ENCODE results near the gene CSMD2. TPM values are rescaled to one million over a fixed set of nuclear protein-coding genes. Genes with fewer than 3 reads are reported as not detected.

CSMD2 gene
- total and polyA plus RNA-seq, 2 experiments from 2014 or later = 5.3 to 16.6 TPM

- Histone ChIP-seq H3F3A (replicated peaks; ENCODE audit: low read depth) (no peaks in the 10 kb centered on the region), H3K4me2 (no peak overlapping the region), H3K4me3 (no peak overlapping the region), H3K4me1 (ENCODE audit: insufficient read depth) (peaks cover 7% of the 10 kb centered on the region; the same call in 1 of the 2 replicates), H2AFZ (no peak overlapping the region), H4K20me1 (replicated peaks; ENCODE audit: insufficient read depth) (no peaks in the 10 kb centered on the region), H3K27ac (ENCODE audit: low read depth) (no peak overlapping the region), H3K79me2 (replicated peaks; ENCODE audit: insufficient read depth) (no peaks in the 10 kb centered on the region), H3K9me2 (ENCODE audit: insufficient read depth) (no peaks in the 10 kb centered on the region), H3K27me3 (ENCODE audit: insufficient read depth) (0 out of 2 replicates have a peak, but pooled peaks cover 3% of the 10 kb centered on the region), H3K36me3 (ENCODE audit: insufficient read depth) (no peaks in the 10 kb centered on the region)
- H3K9me3 Mint-ChIP-seq = no peaks in the 10 kb centered on the region
- no peaks in the 10 kb centered on the region; the same call in 2 of the 3 replicates for H3K36me3 Mint-ChIP-seq (ENCODE audit: low read depth)
- peaks cover 10% of the 10 kb centered on the region for H3K27me3 Mint-ChIP-seq (ENCODE audit: insufficient read depth, low read depth, poor library complexity)
- DNase-seq (ENCODE audit: low spot score) = no peak
- TF ChIP-seq, protein P1, sequence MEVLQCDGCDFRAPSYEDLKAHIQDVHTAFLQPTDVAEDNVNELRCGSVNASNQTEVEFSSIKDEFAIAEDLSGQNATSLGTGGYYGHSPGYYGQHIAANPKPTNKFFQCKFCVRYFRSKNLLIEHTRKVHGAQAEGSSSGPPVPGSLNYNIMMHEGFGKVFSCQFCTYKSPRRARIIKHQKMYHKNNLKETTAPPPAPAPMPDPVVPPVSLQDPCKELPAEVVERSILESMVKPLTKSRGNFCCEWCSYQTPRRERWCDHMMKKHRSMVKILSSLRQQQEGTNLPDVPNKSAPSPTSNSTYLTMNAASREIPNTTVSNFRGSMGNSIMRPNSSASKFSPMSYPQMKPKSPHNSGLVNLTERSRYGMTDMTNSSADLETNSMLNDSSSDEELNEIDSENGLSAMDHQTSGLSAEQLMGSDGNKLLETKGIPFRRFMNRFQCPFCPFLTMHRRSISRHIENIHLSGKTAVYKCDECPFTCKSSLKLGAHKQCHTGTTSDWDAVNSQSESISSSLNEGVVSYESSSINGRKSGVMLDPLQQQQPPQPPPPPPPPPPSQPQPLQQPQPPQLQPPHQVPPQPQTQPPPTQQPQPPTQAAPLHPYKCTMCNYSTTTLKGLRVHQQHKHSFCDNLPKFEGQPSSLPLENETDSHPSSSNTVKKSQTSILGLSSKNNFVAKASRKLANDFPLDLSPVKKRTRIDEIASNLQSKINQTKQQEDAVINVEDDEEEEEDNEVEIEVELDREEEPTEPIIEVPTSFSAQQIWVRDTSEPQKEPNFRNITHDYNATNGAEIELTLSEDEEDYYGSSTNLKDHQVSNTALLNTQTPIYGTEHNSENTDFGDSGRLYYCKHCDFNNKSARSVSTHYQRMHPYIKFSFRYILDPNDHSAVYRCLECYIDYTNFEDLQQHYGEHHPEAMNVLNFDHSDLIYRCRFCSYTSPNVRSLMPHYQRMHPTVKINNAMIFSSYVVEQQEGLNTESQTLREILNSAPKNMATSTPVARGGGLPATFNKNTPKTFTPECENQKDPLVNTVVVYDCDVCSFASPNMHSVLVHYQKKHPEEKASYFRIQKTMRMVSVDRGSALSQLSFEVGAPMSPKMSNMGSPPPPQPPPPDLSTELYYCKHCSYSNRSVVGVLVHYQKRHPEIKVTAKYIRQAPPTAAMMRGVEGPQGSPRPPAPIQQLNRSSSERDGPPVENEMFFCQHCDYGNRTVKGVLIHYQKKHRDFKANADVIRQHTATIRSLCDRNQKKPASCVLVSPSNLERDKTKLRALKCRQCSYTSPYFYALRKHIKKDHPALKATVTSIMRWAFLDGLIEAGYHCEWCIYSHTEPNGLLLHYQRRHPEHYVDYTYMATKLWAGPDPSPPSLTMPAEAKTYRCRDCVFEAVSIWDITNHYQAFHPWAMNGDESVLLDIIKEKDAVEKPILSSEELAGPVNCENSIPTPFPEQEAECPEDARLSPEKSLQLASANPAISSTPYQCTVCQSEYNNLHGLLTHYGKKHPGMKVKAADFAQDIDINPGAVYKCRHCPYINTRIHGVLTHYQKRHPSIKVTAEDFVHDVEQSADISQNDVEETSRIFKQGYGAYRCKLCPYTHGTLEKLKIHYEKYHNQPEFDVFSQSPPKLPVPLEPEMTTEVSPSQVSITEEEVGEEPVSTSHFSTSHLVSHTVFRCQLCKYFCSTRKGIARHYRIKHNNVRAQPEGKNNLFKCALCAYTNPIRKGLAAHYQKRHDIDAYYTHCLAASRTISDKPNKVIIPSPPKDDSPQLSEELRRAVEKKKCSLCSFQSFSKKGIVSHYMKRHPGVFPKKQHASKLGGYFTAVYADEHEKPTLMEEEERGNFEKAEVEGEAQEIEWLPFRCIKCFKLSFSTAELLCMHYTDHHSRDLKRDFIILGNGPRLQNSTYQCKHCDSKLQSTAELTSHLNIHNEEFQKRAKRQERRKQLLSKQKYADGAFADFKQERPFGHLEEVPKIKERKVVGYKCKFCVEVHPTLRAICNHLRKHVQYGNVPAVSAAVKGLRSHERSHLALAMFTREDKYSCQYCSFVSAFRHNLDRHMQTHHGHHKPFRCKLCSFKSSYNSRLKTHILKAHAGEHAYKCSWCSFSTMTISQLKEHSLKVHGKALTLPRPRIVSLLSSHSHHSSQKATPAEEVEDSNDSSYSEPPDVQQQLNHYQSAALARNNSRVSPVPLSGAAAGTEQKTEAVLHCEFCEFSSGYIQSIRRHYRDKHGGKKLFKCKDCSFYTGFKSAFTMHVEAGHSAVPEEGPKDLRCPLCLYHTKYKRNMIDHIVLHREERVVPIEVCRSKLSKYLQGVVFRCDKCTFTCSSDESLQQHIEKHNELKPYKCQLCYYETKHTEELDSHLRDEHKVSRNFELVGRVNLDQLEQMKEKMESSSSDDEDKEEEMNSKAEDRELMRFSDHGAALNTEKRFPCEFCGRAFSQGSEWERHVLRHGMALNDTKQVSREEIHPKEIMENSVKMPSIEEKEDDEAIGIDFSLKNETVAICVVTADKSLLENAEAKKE (CRISPR knock-in tag; IDR thresholded peaks at IDR 0.05) = no peak
- TF ChIP-seq EZH2phosphoT487 (IDR thresholded peaks at IDR 0.05; ENCODE audit: unreplicated experiment) (no peak), ZNF114 (CRISPR knock-in tag; IDR thresholded peaks at IDR 0.05) (no peak), EZH2 (IDR thresholded peaks at IDR 0.05; ENCODE audit: low read depth, unreplicated experiment) (no peak), STAT1 (IDR thresholded peaks at IDR 0.05; ENCODE audit: unreplicated experiment) (no peak), CREB1 (CRISPR knock-in tag; IDR thresholded peaks at IDR 0.05; ENCODE audit: low read depth) (no peak), CTCF (conservative IDR thresholded peaks at IDR 0.05; ENCODE audit: low read depth in 2 of 2) (no peak), POLR2AphosphoS5 (IDR thresholded peaks at IDR 0.05; ENCODE audit: low read depth) (no peak), ZNF331 (CRISPR knock-in tag; IDR thresholded peaks at IDR 0.05; ENCODE audit: low read depth) (no peak), NANOG (IDR thresholded peaks at IDR 0.05; ENCODE audit: borderline replicate concordance) (no peak), REST (IDR thresholded peaks at IDR 0.05; ENCODE audit: unreplicated experiment) (no peak), JUNB (IDR thresholded peaks at IDR 0.05; ENCODE audit: unreplicated experiment) (no peak)
- TF ChIP-seq, protein P2, sequence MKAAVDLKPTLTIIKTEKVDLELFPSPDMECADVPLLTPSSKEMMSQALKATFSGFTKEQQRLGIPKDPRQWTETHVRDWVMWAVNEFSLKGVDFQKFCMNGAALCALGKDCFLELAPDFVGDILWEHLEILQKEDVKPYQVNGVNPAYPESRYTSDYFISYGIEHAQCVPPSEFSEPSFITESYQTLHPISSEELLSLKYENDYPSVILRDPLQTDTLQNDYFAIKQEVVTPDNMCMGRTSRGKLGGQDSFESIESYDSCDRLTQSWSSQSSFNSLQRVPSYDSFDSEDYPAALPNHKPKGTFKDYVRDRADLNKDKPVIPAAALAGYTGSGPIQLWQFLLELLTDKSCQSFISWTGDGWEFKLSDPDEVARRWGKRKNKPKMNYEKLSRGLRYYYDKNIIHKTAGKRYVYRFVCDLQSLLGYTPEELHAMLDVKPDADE (IDR thresholded peaks at IDR 0.05) = no peak
- no peak overlapping the region for H3K4me3 Mint-ChIP-seq
- peaks cover 21% of the 10 kb centered on the region for H3K4me1 Mint-ChIP-seq
- ATAC-seq = no peak
- no peak overlapping the region for H3K27ac Mint-ChIP-seq
Measured at GRCh38 chr1:33469691-33470090, 695.3 kb downstream of the CSMD2 start.
